H1 (cell line): ENCODE measurements around the gene TMX2. TPM values are rescaled to one million over a fixed set of nuclear protein-coding genes. Genes with fewer than 3 reads are reported as not detected.

ENCODE experiments used
- EGR1 ChIP-seq: IDR thresholded peaks from 2 replicates; pipeline ENCODE4 v1.6.1; 2011; ENCODE audit warnings: low read depth, low read length, borderline replicate concordance
- GABPA ChIP-seq: IDR thresholded peaks from 2 replicates; pipeline ENCODE4 v1.6.1; 2011; ENCODE audit warnings: mild to moderate bottlenecking, low read length, moderate library complexity, borderline replicate concordance; ENCODE audit not compliant: insufficient read depth
- KDM4A ChIP-seq: IDR thresholded peaks from one replicate; pipeline ENCODE4 v1.7.1; 2012; ENCODE audit warnings: low read depth, mild to moderate bottlenecking, moderate library complexity, low read length, inconsistent platforms; ENCODE audit not compliant: severe bottlenecking
- RNF2 ChIP-seq: fragments of 200-900, 300-1000 bp; sonication (generic); IDR thresholded peaks from 2 replicates; pipeline ENCODE4 v1.7.1; 2016; ENCODE audit warnings: borderline replicate concordance, low read depth, mild to moderate bottlenecking, antibody characterized with exemption, low read length; ENCODE audit not compliant: poor library complexity, severe bottlenecking; ENCODE audit errors: missing control alignments
- SIX5 ChIP-seq: IDR thresholded peaks from 2 replicates; pipeline ENCODE4 v1.6.1; 2011; ENCODE audit warnings: mild to moderate bottlenecking, low read depth, low read length
- polyA plus RNA-seq, 7 experiments: library from polyadenylated mRNA; depleted of rRNA in 3 of 7; stranded (reverse) in 5 of 7; unstranded in 2 of 7; fragments of >200 nt in 5 of 7; fragments of 200-250 nt in 2 of 7; gene quantifications; 1 replicate in 5 of 7; 2 replicates in 1 of 7; 4 replicates in 1 of 7; pipeline versions ENCODE4 v1.2.1 to v1.2.3, GENCODE V29; 2011 to 2013; ENCODE audit warnings: missing spikeins in 2 of 7, mixed read lengths in 2 of 7
- small RNA-seq: library from polyadenylated mRNA; stranded (forward); fragments of <200 nt; extraction: miRNeasy Mini kit (QIAGEN cat#:217004); gene quantifications from one replicate; pipeline ENCODE3, GENCODE V24; 2013; ENCODE audit not compliant: insufficient read depth
- total RNA-seq: library from RNA; stranded (reverse); fragmentation: NEBNext Ultra II Directional; extraction: Animal tissue kit (Norgen Biotek cat#: 25700); gene quantifications from 2 replicates; pipeline ENCODE4 v1.2.1, GENCODE V29; 2021

TMX2 gene
- total and polyA plus RNA-seq, 2 of the 8 experiments (the other 6 are each of a cell fraction or from before 2014, with no cell fraction given), result 70.4 to 100.0 TPM

GRCh38 chr11:57788703-57789088 is 76.3 kb downstream of the TMX2 start (continued):
- TF ChIP-seq GABPA (no peak), EGR1 (no peak), KDM4A (no peak), SIX5 (no peak), RNF2 (no peak)
- TF ChIP-seq, all 59 proteins: peak for 0

Small RNA genes lying within 50 kb of the gene (small RNA-seq; reads per million reads assigned to genes)
- gene TMX2-CTNND1, result not detected

Other genes with a start within 250 kb of the TMX2 start
- gene SLC43A1, start 196.9 kb upstream of the TMX2 start, total RNA-seq, result 30.1 and 34.5 TPM in 2 replicates
- 58.0 and 79.5 TPM in 2 replicates for gene SLC43A1, start 196.9 kb upstream of the TMX2 start, polyA plus RNA-seq (2011; rRNA removed)
- gene TIMM10, start 181.8 kb upstream of the TMX2 start, total RNA-seq, result 109 and 117 TPM in 2 replicates
- 208 and 227 TPM in 2 replicates for gene TIMM10, start 181.8 kb upstream of the TMX2 start, polyA plus RNA-seq (2011; rRNA removed)
- gene SMTNL1, start 175.0 kb upstream of the TMX2 start, total RNA-seq, result not detected in 2 replicates
- gene SMTNL1, start 175.0 kb upstream of the TMX2 start, polyA plus RNA-seq (2011; rRNA removed), result 0.13 and 0.18 TPM in 2 replicates
- 67.8 and 68.1 TPM in 2 replicates for gene UBE2L6, start 144.9 kb upstream of the TMX2 start, total RNA-seq
- 89.2 and 94.8 TPM in 2 replicates for gene UBE2L6, start 144.9 kb upstream of the TMX2 start, polyA plus RNA-seq (2011; rRNA removed)
- 50.9 and 57.3 TPM in 2 replicates for gene SERPING1, start 114.9 kb upstream of the TMX2 start, total RNA-seq
- 54.8 and 78.8 TPM in 2 replicates for gene SERPING1, start 114.9 kb upstream of the TMX2 start, polyA plus RNA-seq (2011; rRNA removed)
- 0.13 TPM in 1 of 2 replicates, not detected in the other for gene YPEL4, start 62.7 kb upstream of the TMX2 start, total RNA-seq
- 0.09 and 0.38 TPM in 2 replicates for gene YPEL4, start 62.7 kb upstream of the TMX2 start, polyA plus RNA-seq (2011; rRNA removed)
- 29.3 and 29.9 TPM in 2 replicates for gene CLP1, start 54.8 kb upstream of the TMX2 start, total RNA-seq
- 25.6 and 29.4 TPM in 2 replicates for gene CLP1, start 54.8 kb upstream of the TMX2 start, polyA plus RNA-seq (2011; rRNA removed)
- gene ZDHHC5, start 44.5 kb upstream of the TMX2 start, total RNA-seq, result 54.8 and 56.3 TPM in 2 replicates
- 36.1 and 40.0 TPM in 2 replicates for gene ZDHHC5, start 44.5 kb upstream of the TMX2 start, polyA plus RNA-seq (2011; rRNA removed)
- 19.4 and 20.5 TPM in 2 replicates for gene MED19, start 378 bp upstream of the TMX2 start, total RNA-seq
- gene MED19, start 378 bp upstream of the TMX2 start, polyA plus RNA-seq (2011; rRNA removed), result 35.4 and 49.3 TPM in 2 replicates
- 242 and 243 TPM in 2 replicates for gene SELENOH, start 28.9 kb downstream of the TMX2 start, total RNA-seq
- 264 and 326 TPM in 2 replicates for gene SELENOH, start 28.9 kb downstream of the TMX2 start, polyA plus RNA-seq (2011; rRNA removed)
- not detected in 2 replicates for gene BTBD18, start 39.2 kb downstream of the TMX2 start, total RNA-seq
- 0.03 TPM in 2 replicates for gene BTBD18, start 39.2 kb downstream of the TMX2 start, polyA plus RNA-seq (2011; rRNA removed)
- 164 and 167 TPM in 2 replicates for gene CTNND1, start 49.2 kb downstream of the TMX2 start, total RNA-seq
- gene CTNND1, start 49.2 kb downstream of the TMX2 start, polyA plus RNA-seq (2011; rRNA removed), result 91.9 and 97.8 TPM in 2 replicates